CD14-positive monocyte (primary cell): Measurements from ENCODE around the gene TXNDC11. TPM values are rescaled to one million over a fixed set of nuclear protein-coding genes. Genes with fewer than 3 reads are reported as not detected.

Experiments used
- DNase-seq, 3 donors: peaks; one replicate each; pipeline ENCODE4 v3.0.0-alpha.2; 2011 to 2022
- H2AFZ ChIP-seq: 2 replicates; pipeline ENCODE4 v1.6.0; 2012; ENCODE audit warnings: mild to moderate bottlenecking, low read depth, low read length, inconsistent platforms; ENCODE audit not compliant: insufficient read depth, poor library complexity, severe bottlenecking
- H3K27ac ChIP-seq, 2 donors: 1 replicate in 1 of 2; 2 replicates in 1 of 2; pipeline ENCODE4 v1.5.1; 2012 to 2013; ENCODE audit warnings: low read length in 2 of 2, control low read depth in 1 of 2, inconsistent platforms in 1 of 2, low read depth in 1 of 2, mild to moderate bottlenecking in 1 of 2
- H3K27me3 ChIP-seq, 2 donors: one replicate each; pipeline versions ENCODE4 v1.6.0 to v1.6.1; 2011 to 2013; ENCODE audit warnings: low read length in 2 of 2; ENCODE audit not compliant: control insufficient read depth in 2 of 2, insufficient read depth in 2 of 2
- H3K36me3 ChIP-seq, 2 donors: replicated peaks in 1 of 2; 1 replicate in 1 of 2; 2 replicates in 1 of 2; pipeline versions ENCODE4 v1.5.1 to v1.6.1; 2012 to 2013; ENCODE audit warnings: low read length in 2 of 2, control low read depth in 1 of 2, inconsistent platforms in 1 of 2, mild to moderate bottlenecking in 1 of 2; ENCODE audit not compliant: insufficient read depth in 2 of 2, control insufficient read depth in 1 of 2
- H3K4me1 ChIP-seq, 2 donors: 1 replicate in 1 of 2; 2 replicates in 1 of 2; pipeline versions ENCODE4 v1.5.1 to v1.6.1; 2012 to 2013; ENCODE audit warnings: low read length in 2 of 2, control low read depth in 1 of 2, inconsistent platforms in 1 of 2, mild to moderate bottlenecking in 1 of 2, moderate library complexity in 1 of 2; ENCODE audit not compliant: insufficient read depth in 2 of 2, control insufficient read depth in 1 of 2
- H3K4me2 ChIP-seq: replicated peaks from 2 replicates; pipeline ENCODE3; 2012; ENCODE audit warnings: low read length, moderate library complexity, mild to moderate bottlenecking; ENCODE audit not compliant: poor library complexity, severe bottlenecking; ENCODE audit errors: extremely low read depth
- H3K4me3 ChIP-seq, 3 experiments: fragments of 200-600 bp in 1 of 3; sonication (generic) in 1 of 3; replicated peaks in 1 of 3; 1 replicate in 2 of 3; 2 replicates in 1 of 3; pipeline ENCODE4 v1.5.1; 2011 to 2013; ENCODE audit warnings: low read length in 3 of 3, mild to moderate bottlenecking in 3 of 3, control low read depth in 2 of 3, low read depth in 2 of 3, inconsistent platforms in 1 of 3, moderate library complexity in 1 of 3
- H3K79me2 ChIP-seq: 2 replicates; pipeline ENCODE4 v1.6.0; 2012; ENCODE audit warnings: mild to moderate bottlenecking, control low read depth, inconsistent platforms, low read length, moderate library complexity; ENCODE audit not compliant: insufficient read depth
- H3K9ac ChIP-seq: 2 replicates; pipeline ENCODE4 v1.6.0; 2017; ENCODE audit warnings: low read length, mild to moderate bottlenecking; ENCODE audit not compliant: insufficient read depth, poor library complexity, severe bottlenecking
- H3K9me3 ChIP-seq, 2 donors: replicated peaks in 1 of 2; 1 replicate in 1 of 2; 2 replicates in 1 of 2; pipeline versions ENCODE4 v1.5.1 to v1.6.1; 2012 to 2013; ENCODE audit warnings: low read length in 2 of 2, control low read depth in 1 of 2; ENCODE audit not compliant: control insufficient read depth in 1 of 2, insufficient read depth in 1 of 2
- H4K20me1 ChIP-seq: 2 replicates; pipeline ENCODE4 v1.6.0; 2012; ENCODE audit warnings: mild to moderate bottlenecking, low read length, control low read depth, moderate library complexity; ENCODE audit not compliant: insufficient read depth
- H3K27ac Mint-ChIP-seq, 7 donors: one replicate each; pipeline ENCODE4 v1.8.0; 2020; ENCODE audit warnings: mild to moderate bottlenecking in 7 of 7, mixed read lengths in 7 of 7, moderate library complexity in 6 of 7, inconsistent platforms in 2 of 7
- H3K27me3 Mint-ChIP-seq, 3 donors: one replicate each; pipeline ENCODE4 v1.8.0; 2021 to 2022; ENCODE audit warnings: low read depth in 3 of 3, mild to moderate bottlenecking in 3 of 3, mixed read lengths in 3 of 3, moderate library complexity in 3 of 3, inconsistent platforms in 1 of 3
- H3K36me3 Mint-ChIP-seq, 2 donors: one replicate each; pipeline ENCODE4 v1.8.0; 2020; ENCODE audit warnings: mixed read lengths in 2 of 2, inconsistent platforms in 1 of 2, mild to moderate bottlenecking in 1 of 2
- H3K4me1 Mint-ChIP-seq: one replicate; pipeline ENCODE4 v1.8.0; 2020; ENCODE audit warnings: mild to moderate bottlenecking, mixed read lengths
- H3K4me3 Mint-ChIP-seq, 2 donors: one replicate each; pipeline ENCODE4 v1.8.0; 2020; ENCODE audit warnings: mild to moderate bottlenecking in 2 of 2, mixed read lengths in 2 of 2, moderate library complexity in 1 of 2
- H3K9me3 Mint-ChIP-seq, 7 donors: one replicate each; pipeline ENCODE4 v1.8.0; 2020 to 2022; ENCODE audit warnings: mixed read lengths in 7 of 7, mild to moderate bottlenecking in 6 of 7, moderate library complexity in 6 of 7, inconsistent platforms in 2 of 7
- CTCF ChIP-seq: fragments of 200-600 bp; IDR thresholded peaks from one replicate; pipeline ENCODE4 v1.8.0; 2022; ENCODE audit warnings: antibody characterized with exemption, mild to moderate bottlenecking
- WGBS: methylation state at CpG from one replicate; pipeline ENCODE4 v1.1.5; 2013; ENCODE audit warnings: missing lambda C conversion rate; ENCODE audit not compliant: insufficient coverage; 5-methylcytosine and 5-hydroxymethylcytosine counted together
- intact Hi-C, 2 donors: fragments of 100-400 bp; cut with micrococcal nuclease; formaldehyde crosslinking; loops; one replicate each; pipeline versions ENCODE4 v1.15.0 to v1.15.1; 2023
- polyA plus RNA-seq, 3 donors: library from polyadenylated mRNA; depleted of rRNA in 1 of 3; unstranded in 2 of 3; stranded (reverse) in 1 of 3; fragments of 300-500 nt in 2 of 3; fragments of >200 nt in 1 of 3; fragmentation: Illumina TruSeq in 2 of 3; gene quantifications; 1 replicate in 2 of 3; 2 replicates in 1 of 3; pipeline ENCODE4 v1.2.3, GENCODE V29; 2012 to 2021

TXNDC11 gene
- polyA plus RNA-seq, 3 donors = 32.9 to 60.0 (median 40.6) TPM

- Histone ChIP-seq H3K9me3 (no peaks in the 10 kb centered on the region), H3K9ac (no peak overlapping the region), H3K4me3 (no peak overlapping the region), H3K79me2 (peaks cover 94% of the 10 kb centered on the region), H3K27ac (peak overlapping the region in 1 of 2 donors; percentile 2), H3K4me2 (no peak overlapping the region), H4K20me1 (peaks cover 84% of the 10 kb centered on the region), H3K36me3 (peaks cover 44 to 65% of the 10 kb centered on the region in 2 donors), H2AFZ (no peak overlapping the region), H3K4me1 (peaks cover 24 to 40% of the 10 kb centered on the region in 2 donors), H3K27me3 (no peaks in the 10 kb centered on the region)
- no CpG with 5 or more reads among the region's 8 CpGs for WGBS
- no peak for DNase-seq
- no peaks in the 10 kb centered on the region for H3K9me3 Mint-ChIP-seq
- no peak for TF ChIP-seq CTCF
- peak overlapping the region in 1 of 2 donors; percentile 63 for H3K4me3 Mint-ChIP-seq
- intact Hi-C loops = no loop called here
- H3K36me3 Mint-ChIP-seq = peaks cover 61 to 62% of the 10 kb centered on the region in 2 donors
- H3K4me1 Mint-ChIP-seq = peaks cover 41% of the 10 kb centered on the region
- peak overlapping the region in 4 of 7 donors; percentile 19 to 57 (median 48) for H3K27ac Mint-ChIP-seq
- peaks cover 0 to 2% (median 1%) of the 10 kb centered on the region in 3 donors for H3K27me3 Mint-ChIP-seq
Observed at GRCh38 chr16:11737713-11738112, 4.9 kb downstream of the TXNDC11 start.

- peaks cover 91% of the 10 kb centered on the region for H4K20me1 ChIP-seq
- peaks cover 97% of the 10 kb centered on the region for H3K79me2 ChIP-seq
- H3K9ac ChIP-seq = no peak overlapping the region
- Mint-ChIP-seq H3K27me3 (peaks cover 0 to 2% (median 1%) of the 10 kb centered on the region in 3 donors), H3K4me1 (peaks cover 41% of the 10 kb centered on the region), H3K27ac (peak overlapping the region in 2 of 7 donors; percentile 19 to 66), H3K36me3 (peaks cover 69 to 70% of the 10 kb centered on the region in 2 donors), H3K4me3 (no peak overlapping the region), H3K9me3 (no peaks in the 10 kb centered on the region)
- H3K27ac ChIP-seq = no peak overlapping the region
- no peak for TF ChIP-seq CTCF
- intact Hi-C loops = no loop called here
- DNase-seq = no peak
- peaks cover 50 to 73% of the 10 kb centered on the region in 2 donors for H3K36me3 ChIP-seq
- no peak overlapping the region for H2AFZ ChIP-seq
- 94% methylated on average over 5 of the region's 6 CpGs for WGBS
- no peaks in the 10 kb centered on the region for H3K9me3 ChIP-seq
- no peak overlapping the region for H3K4me2 ChIP-seq
- H3K4me1 ChIP-seq = peaks cover 24 to 39% of the 10 kb centered on the region in 2 donors
- H3K4me3 ChIP-seq = no peak overlapping the region
- no peaks in the 10 kb centered on the region for H3K27me3 ChIP-seq
Observed at GRCh38 chr16:11736903-11737302, 5.8 kb downstream of the TXNDC11 start.
